ENCODE measurements around the gene COMTD1. TPM values are rescaled to one million over a fixed set of nuclear protein-coding genes. Genes with fewer than 3 reads are reported as not detected.

Gene COMTD1
- total RNA-seq, 5 donors from 2014 or later (not counting 1 experiment from before 2014, with no cell fraction given) = 11.2 to 39.0 (median 33.8) TPM

DNA sequence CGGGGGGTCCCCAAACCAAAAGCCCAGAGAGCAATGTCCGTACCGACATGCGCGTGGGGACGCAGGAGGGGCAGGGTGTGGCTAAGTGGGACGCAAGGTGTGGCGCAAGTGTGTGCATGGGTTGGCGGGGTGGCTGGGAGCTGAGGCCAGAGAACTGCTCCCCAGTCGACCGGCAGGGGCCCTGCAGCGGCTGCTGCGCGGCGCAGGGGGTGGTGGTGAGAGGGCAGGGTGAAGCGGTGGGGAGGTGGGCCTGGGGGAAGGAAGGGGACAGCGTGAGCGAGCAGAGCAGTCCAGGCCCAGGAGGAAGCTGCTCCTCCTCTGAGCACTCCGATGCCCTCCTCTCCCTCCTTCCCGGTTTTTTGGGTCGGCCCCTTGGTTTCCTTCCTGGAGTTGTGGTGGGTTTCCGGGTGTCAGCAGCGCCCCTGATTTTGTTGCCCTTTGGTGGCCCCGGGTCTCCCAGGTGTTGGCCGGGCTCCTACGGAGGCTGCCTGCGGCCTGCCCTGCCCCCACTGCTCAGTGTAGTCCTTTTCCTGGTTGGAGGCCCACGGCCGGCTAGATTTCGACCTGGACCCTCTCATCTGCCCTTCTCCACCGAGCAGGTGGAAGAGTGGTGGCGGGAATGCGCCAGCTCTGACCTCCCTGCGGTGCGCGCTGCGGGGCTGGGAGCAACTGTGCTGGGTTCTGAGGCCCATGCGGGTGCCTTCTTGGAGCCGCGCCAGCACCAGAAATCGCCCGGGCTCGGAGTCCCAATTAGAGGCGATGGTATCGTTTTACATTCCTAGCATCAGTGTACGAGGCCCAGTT, 40.5 kb upstream of the COMTD1 start:
- Histone ChIP-seq H3K27ac (ENCODE audit: low read length) (no peak overlapping the region), H3K4me1 (ENCODE audit: control insufficient read depth in 1 of 2, extremely low read depth in 1 of 2, insufficient read depth in 2 of 2, low read length in 2 of 2) (no peaks in the 10 kb centered on the region), H3K4me3 (ENCODE audit: control insufficient read depth in 1 of 2, extremely low read depth in 1 of 2, low read length in 1 of 2) (no peak overlapping the region), H3K36me3 (ENCODE audit: control insufficient read depth in 2 of 2, extremely low read depth in 1 of 2, insufficient read depth in 1 of 2, low read length in 1 of 2) (no peaks in the 10 kb centered on the region), H3K27me3 (replicated peaks in 1 of 2; ENCODE audit: control insufficient read depth in 2 of 2, extremely low read depth in 1 of 2, insufficient read depth in 2 of 2, low read length in 1 of 2) (peaks cover 0 to 25% of the 10 kb centered on the region in 2 experiments), H3K9me3 (no peaks in the 10 kb centered on the region)
- ChIA-PET POLR2A (no interaction called here), CTCF (no interaction called here)
- DNase-seq (no peak), ATAC-seq (replicated peaks in 1 of 4) (no peak)
- H3K9me3 Mint-ChIP-seq = no peaks in the 10 kb centered on the region
- no peaks in the 10 kb centered on the region for H3K4me1 Mint-ChIP-seq
- H3K27me3 Mint-ChIP-seq = peaks cover 5 to 21% of the 10 kb centered on the region in 2 donors
- 77% methylated on average over 34 of the region's 46 CpGs for WGBS (ENCODE audit: insufficient coverage)
- H3K27ac Mint-ChIP-seq = no peak overlapping the region
- H3K36me3 Mint-ChIP-seq = no peaks in the 10 kb centered on the region
- H3K4me3 Mint-ChIP-seq = no peak overlapping the region

DNA sequence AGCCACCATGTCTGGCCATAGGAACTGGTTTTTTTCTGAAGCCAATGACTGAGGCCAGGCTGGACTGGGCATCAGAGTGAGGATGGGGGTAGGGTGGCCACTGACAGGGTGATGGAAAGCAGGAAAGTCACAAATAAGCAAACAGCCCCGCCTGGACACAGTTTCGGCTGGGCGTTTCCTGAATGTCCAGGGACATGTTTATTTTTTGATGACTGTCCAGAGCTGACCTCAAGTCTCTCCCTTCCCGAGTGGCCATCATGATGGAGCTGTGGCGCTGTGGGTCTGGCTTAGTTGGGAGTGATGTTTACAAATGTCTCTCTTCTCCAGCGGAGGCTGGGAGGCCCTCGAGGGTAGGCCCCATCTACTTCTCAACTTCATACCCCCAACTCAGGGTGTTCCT, 37.1 kb upstream of the COMTD1 start:
- Mint-ChIP-seq H3K36me3 (no peaks in the 10 kb centered on the region), H3K9me3 (no peaks in the 10 kb centered on the region), H3K27ac (no peak overlapping the region), H3K27me3 (peaks cover 5 to 15% of the 10 kb centered on the region in 2 donors), H3K4me3 (no peak overlapping the region), H3K4me1 (no peaks in the 10 kb centered on the region)
- no peak for DNase-seq
- Histone ChIP-seq H3K27ac (ENCODE audit: low read length) (no peak overlapping the region), H3K36me3 (ENCODE audit: control insufficient read depth in 2 of 2, extremely low read depth in 1 of 2, insufficient read depth in 1 of 2, low read length in 1 of 2) (no peaks in the 10 kb centered on the region), H3K27me3 (replicated peaks in 1 of 2; ENCODE audit: control insufficient read depth in 2 of 2, extremely low read depth in 1 of 2, insufficient read depth in 2 of 2, low read length in 1 of 2) (peaks cover 0 to 21% of the 10 kb centered on the region in 2 experiments), H3K4me1 (ENCODE audit: control insufficient read depth in 1 of 2, extremely low read depth in 1 of 2, insufficient read depth in 2 of 2, low read length in 2 of 2) (no peaks in the 10 kb centered on the region), H3K4me3 (ENCODE audit: control insufficient read depth in 1 of 2, extremely low read depth in 1 of 2, low read length in 1 of 2) (no peak overlapping the region), H3K9me3 (no peaks in the 10 kb centered on the region)
- WGBS (ENCODE audit: insufficient coverage) = 82% methylated on average over 3 of the region's 7 CpGs
- ChIA-PET CTCF (no interaction called here), POLR2A (no interaction called here)
- ATAC-seq (replicated peaks in 1 of 4) = no peak

DNA sequence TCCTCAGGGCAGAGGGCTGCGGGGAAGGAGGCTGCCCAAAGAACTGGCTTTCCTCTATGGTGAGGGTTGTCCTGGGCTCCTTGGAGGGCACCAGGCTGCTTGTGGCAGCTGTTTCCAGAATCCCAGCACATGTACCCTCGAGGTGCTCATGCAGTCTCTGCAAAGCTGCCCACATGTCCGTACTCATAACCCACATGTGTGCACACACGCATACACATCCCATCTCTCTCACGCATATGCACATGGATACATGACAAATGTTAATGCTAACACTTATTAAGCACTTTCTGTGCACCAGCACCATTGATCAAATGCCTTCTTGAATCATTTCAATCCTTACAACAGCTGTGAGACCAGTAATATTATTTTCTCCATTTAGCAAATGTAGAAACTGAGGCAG, 36.3 kb upstream of the COMTD1 start:
- WGBS (ENCODE audit: insufficient coverage) = 79% methylated on average over 5 of the region's 5 CpGs
- H3K9me3 Mint-ChIP-seq = no peaks in the 10 kb centered on the region
- no peak for ATAC-seq (replicated peaks in 1 of 4)
- H3K36me3 Mint-ChIP-seq = no peaks in the 10 kb centered on the region
- H3K4me3 Mint-ChIP-seq = no peak overlapping the region
- Histone ChIP-seq H3K27me3 (replicated peaks in 1 of 2; ENCODE audit: control insufficient read depth in 2 of 2, extremely low read depth in 1 of 2, insufficient read depth in 2 of 2, low read length in 1 of 2) (peaks cover 0 to 21% of the 10 kb centered on the region in 2 experiments), H3K4me3 (ENCODE audit: control insufficient read depth in 1 of 2, extremely low read depth in 1 of 2, low read length in 1 of 2) (no peak overlapping the region), H3K36me3 (ENCODE audit: control insufficient read depth in 2 of 2, extremely low read depth in 1 of 2, insufficient read depth in 1 of 2, low read length in 1 of 2) (no peaks in the 10 kb centered on the region), H3K27ac (ENCODE audit: low read length) (no peak overlapping the region), H3K9me3 (no peaks in the 10 kb centered on the region), H3K4me1 (ENCODE audit: control insufficient read depth in 1 of 2, extremely low read depth in 1 of 2, insufficient read depth in 2 of 2, low read length in 2 of 2) (no peaks in the 10 kb centered on the region)
- H3K4me1 Mint-ChIP-seq = no peaks in the 10 kb centered on the region
- peaks cover 5 to 14% of the 10 kb centered on the region in 2 donors for H3K27me3 Mint-ChIP-seq
- DNase-seq = no peak
- CTCF ChIA-PET = no interaction called here
- POLR2A ChIA-PET = no interaction called here
- H3K27ac Mint-ChIP-seq = no peak overlapping the region

DNA sequence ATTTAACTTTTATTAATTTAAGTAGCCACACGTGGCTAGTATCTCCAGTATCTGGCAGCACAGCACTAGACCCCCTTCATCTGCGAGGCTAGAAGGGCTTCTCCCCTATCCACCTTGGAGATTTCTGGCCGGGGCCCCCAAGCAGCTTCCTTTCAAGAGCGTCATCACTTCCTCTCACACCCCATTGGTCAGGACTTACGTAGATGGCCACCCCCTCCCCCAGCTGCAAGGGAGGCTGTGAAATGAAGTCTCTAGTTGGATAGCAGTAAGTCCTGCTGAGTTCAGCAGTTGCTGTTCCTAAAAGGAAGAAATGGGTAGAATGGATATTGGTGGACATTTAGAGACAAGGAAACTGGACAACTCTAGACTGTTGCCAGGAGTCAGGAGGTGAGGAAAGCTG, 33.8 kb upstream of the COMTD1 start:
- no peak overlapping the region for H3K27ac ChIP-seq (ENCODE audit: low read length)
- Mint-ChIP-seq H3K36me3 (no peaks in the 10 kb centered on the region), H3K4me1 (no peaks in the 10 kb centered on the region), H3K4me3 (no peak overlapping the region), H3K27me3 (peaks cover 0 to 3% of the 10 kb centered on the region in 2 donors), H3K9me3 (no peaks in the 10 kb centered on the region), H3K27ac (no peak overlapping the region)
- ATAC-seq (replicated peaks in 1 of 4) = no peak
- peaks cover 0 to 4% of the 10 kb centered on the region in 2 experiments for H3K27me3 ChIP-seq (replicated peaks in 1 of 2; ENCODE audit: control insufficient read depth in 2 of 2, extremely low read depth in 1 of 2, insufficient read depth in 2 of 2, low read length in 1 of 2)
- DNase-seq = no peak
- H3K4me1 ChIP-seq (ENCODE audit: control insufficient read depth in 1 of 2, extremely low read depth in 1 of 2, insufficient read depth in 2 of 2, low read length in 2 of 2) = no peaks in the 10 kb centered on the region
- CTCF ChIA-PET = no interaction called here
- H3K9me3 ChIP-seq = no peaks in the 10 kb centered on the region
- 73% methylated on average over 2 of the region's 5 CpGs for WGBS (ENCODE audit: insufficient coverage)
- POLR2A ChIA-PET = interaction anchor here in 1 of 2 donors (0.6 kb wide), 1 partner anchor 1135 kb away, joined by 5 read pairs; no protein-coding TSS in a partner anchor
- H3K36me3 ChIP-seq (ENCODE audit: control insufficient read depth in 2 of 2, extremely low read depth in 1 of 2, insufficient read depth in 1 of 2, low read length in 1 of 2) = no peaks in the 10 kb centered on the region
- H3K4me3 ChIP-seq (ENCODE audit: control insufficient read depth in 1 of 2, extremely low read depth in 1 of 2, low read length in 1 of 2) = no peak overlapping the region

DNA sequence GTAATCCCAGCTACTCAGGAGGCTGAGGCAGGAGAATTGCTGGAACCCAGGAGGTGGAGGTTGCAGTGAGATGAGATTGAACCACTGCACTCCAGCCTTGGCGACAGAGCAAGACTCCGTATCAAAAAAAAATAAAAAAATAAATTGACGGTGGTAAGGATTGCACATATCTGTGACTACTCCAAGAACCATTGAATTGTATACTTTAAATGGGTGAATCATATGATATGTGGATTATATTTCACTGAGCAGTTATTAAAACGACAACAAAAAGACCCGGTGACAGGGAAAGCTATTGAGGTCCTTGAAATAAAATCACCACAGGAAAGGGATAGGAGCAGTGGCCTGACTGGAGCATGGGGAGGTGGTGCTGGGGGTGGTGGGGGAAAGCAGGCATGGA, 31.2 kb upstream of the COMTD1 start:
- H3K4me1 Mint-ChIP-seq = no peaks in the 10 kb centered on the region
- Histone ChIP-seq H3K27ac (ENCODE audit: low read length) (no peak overlapping the region), H3K27me3 (replicated peaks in 1 of 2; ENCODE audit: control insufficient read depth in 2 of 2, extremely low read depth in 1 of 2, insufficient read depth in 2 of 2, low read length in 1 of 2) (no peaks in the 10 kb centered on the region), H3K4me1 (ENCODE audit: control insufficient read depth in 1 of 2, extremely low read depth in 1 of 2, insufficient read depth in 2 of 2, low read length in 2 of 2) (no peaks in the 10 kb centered on the region), H3K36me3 (ENCODE audit: control insufficient read depth in 2 of 2, extremely low read depth in 1 of 2, insufficient read depth in 1 of 2, low read length in 1 of 2) (no peaks in the 10 kb centered on the region), H3K4me3 (ENCODE audit: control insufficient read depth in 1 of 2, extremely low read depth in 1 of 2, low read length in 1 of 2) (no peak overlapping the region), H3K9me3 (no peaks in the 10 kb centered on the region)
- WGBS (ENCODE audit: insufficient coverage) = 100% methylated on average over 2 of the region's 5 CpGs
- POLR2A ChIA-PET = no interaction called here
- peaks cover 0 to 3% of the 10 kb centered on the region in 2 donors for H3K27me3 Mint-ChIP-seq
- no peaks in the 10 kb centered on the region for H3K9me3 Mint-ChIP-seq
- no peaks in the 10 kb centered on the region for H3K36me3 Mint-ChIP-seq
- CTCF ChIA-PET = no interaction called here
- ATAC-seq (replicated peaks in 1 of 4) (no peak), DNase-seq (no peak)
- H3K4me3 Mint-ChIP-seq = no peak overlapping the region
- no peak overlapping the region for H3K27ac Mint-ChIP-seq

DNA sequence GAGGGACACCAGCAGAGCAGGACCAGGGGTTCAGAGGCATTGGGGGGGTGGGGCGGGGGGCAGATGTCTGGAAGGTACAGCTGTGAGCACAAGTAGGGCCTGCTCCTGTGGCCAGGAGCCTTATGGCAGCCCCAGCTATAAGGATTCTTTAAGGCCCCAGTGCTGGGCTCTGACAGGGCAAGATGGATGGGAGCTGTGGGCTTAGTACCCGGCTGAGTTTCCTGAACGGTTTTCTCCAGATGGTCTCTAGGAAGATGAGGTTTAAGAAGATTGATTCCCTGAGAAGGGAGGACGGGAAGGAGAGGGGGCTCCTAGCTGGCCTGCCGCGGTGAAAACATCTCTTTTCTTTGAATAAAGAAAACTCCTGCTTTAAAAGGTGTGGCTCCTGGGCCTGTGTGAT, 30.1 kb upstream of the COMTD1 start:
- no peaks in the 10 kb centered on the region for H3K36me3 Mint-ChIP-seq
- ChIA-PET CTCF (no interaction called here), POLR2A (no interaction called here)
- H3K27me3 ChIP-seq (replicated peaks in 1 of 2; ENCODE audit: control insufficient read depth in 2 of 2, extremely low read depth in 1 of 2, insufficient read depth in 2 of 2, low read length in 1 of 2) = peaks cover 0 to 4% of the 10 kb centered on the region in 2 experiments
- H3K4me3 Mint-ChIP-seq = no peak overlapping the region
- H3K4me1 Mint-ChIP-seq = no peaks in the 10 kb centered on the region
- H3K4me1 ChIP-seq (ENCODE audit: control insufficient read depth in 1 of 2, extremely low read depth in 1 of 2, insufficient read depth in 2 of 2, low read length in 2 of 2) = no peaks in the 10 kb centered on the region
- 47% methylated on average over 3 of the region's 6 CpGs for WGBS (ENCODE audit: insufficient coverage)
- no peak for ATAC-seq (replicated peaks in 1 of 4)
- peaks cover 0 to 3% of the 10 kb centered on the region in 2 donors for H3K27me3 Mint-ChIP-seq
- H3K9me3 ChIP-seq = no peaks in the 10 kb centered on the region
- no peak overlapping the region for H3K4me3 ChIP-seq (ENCODE audit: control insufficient read depth in 1 of 2, extremely low read depth in 1 of 2, low read length in 1 of 2)
- H3K9me3 Mint-ChIP-seq = peaks cover 0 to 3% (median 0%) of the 10 kb centered on the region in 3 donors
- no peak overlapping the region for H3K27ac ChIP-seq (ENCODE audit: low read length)
- H3K27ac Mint-ChIP-seq = no peak overlapping the region
- H3K36me3 ChIP-seq (ENCODE audit: control insufficient read depth in 2 of 2, extremely low read depth in 1 of 2, insufficient read depth in 1 of 2, low read length in 1 of 2) = no peaks in the 10 kb centered on the region
- no peak for DNase-seq

All from T-cell (primary cell).